OCI-LY1 (cell line): Measurements from ENCODE around the gene DYNC1H1.
A peak's percentile ranks its signal among the peaks of the same experiment; 100 is the strongest.

Experiments
- H2AFZ ChIP-seq: fragments of 200-600 bp; sonication (generic), shearing (Covaris generic); 2 replicates; pipeline ENCODE4 v1.6.0; 2014; ENCODE audit warnings: antibody characterized with exemption, mild to moderate bottlenecking, low read length
- H3F3A ChIP-seq: fragments of 200-600 bp; sonication (generic), shearing (Covaris generic); 2 replicates; pipeline ENCODE4 v1.6.0; 2014; ENCODE audit warnings: mild to moderate bottlenecking, antibody characterized with exemption, low read length, moderate library complexity; ENCODE audit not compliant: insufficient read depth
- H3K27ac ChIP-seq: fragments of 200-600 bp; sonication (generic); 2 replicates; pipeline ENCODE4 v1.5.1; 2014; ENCODE audit warnings: low read length, mixed run types, mild to moderate bottlenecking, low read depth; ENCODE audit not compliant: poor library complexity, severe bottlenecking
- H3K27me3 ChIP-seq: fragments of 200-600 bp; sonication (generic); 2 replicates; pipeline ENCODE4 v1.6.0; 2014; ENCODE audit warnings: antibody characterized with exemption, mild to moderate bottlenecking, low read length, moderate library complexity; ENCODE audit not compliant: insufficient read depth
- H3K36me3 ChIP-seq: fragments of 200-600 bp; sonication (generic); 2 replicates; pipeline ENCODE4 v1.6.1; 2014; ENCODE audit warnings: mild to moderate bottlenecking, antibody characterized with exemption, low read length, moderate library complexity, mixed read lengths; ENCODE audit not compliant: insufficient read depth
- H3K4me1 ChIP-seq: fragments of 200-600 bp; sonication (generic); 2 replicates; pipeline ENCODE4 v1.5.1; 2014; ENCODE audit warnings: mild to moderate bottlenecking, low read length, moderate library complexity; ENCODE audit not compliant: insufficient read depth, severe bottlenecking
- H3K4me2 ChIP-seq: fragments of 200-600 bp; sonication (generic), shearing (Covaris generic); 2 replicates; pipeline ENCODE4 v1.6.1; 2014; ENCODE audit warnings: low read length
- H3K4me3 ChIP-seq: fragments of 200-600 bp; sonication (generic); 2 replicates; pipeline ENCODE4 v1.5.1; 2014; ENCODE audit warnings: low read length, low read depth, mild to moderate bottlenecking, mixed read lengths; ENCODE audit not compliant: poor library complexity, severe bottlenecking
- H3K79me2 ChIP-seq: fragments of 200-600 bp; shearing (Covaris generic); 2 replicates; pipeline ENCODE4 v1.6.1; 2016; ENCODE audit warnings: mixed run types, low read length, mixed read lengths; ENCODE audit not compliant: insufficient read depth
- H3K9ac ChIP-seq: fragments of 200-600 bp; sonication (generic), shearing (Covaris generic); 2 replicates; pipeline ENCODE4 v1.6.1; 2014; ENCODE audit warnings: mild to moderate bottlenecking, low read length, mixed read lengths
- H3K9me2 ChIP-seq: fragments of 200-600 bp; sonication (generic), shearing (Covaris generic); 2 replicates; pipeline ENCODE4 v1.6.1; 2014; ENCODE audit warnings: low read depth, mild to moderate bottlenecking, low read length, mixed read lengths
- H3K9me3 ChIP-seq: fragments of 200-600 bp; shearing (Covaris generic); 2 replicates; pipeline ENCODE4 v1.6.1; 2014; ENCODE audit warnings: low read length, mixed read lengths
- H4K20me1 ChIP-seq: fragments of 200-600 bp; sonication (generic), shearing (Covaris generic); 2 replicates; pipeline ENCODE4 v1.6.0; 2016; ENCODE audit warnings: mild to moderate bottlenecking, low read length; ENCODE audit not compliant: insufficient read depth
- CTCF ChIP-seq: fragments of 200-600 bp; sonication (generic), shearing (Covaris generic); IDR thresholded peaks from 2 replicates; pipeline ENCODE4 v1.5.1; 2017; ENCODE audit warnings: mild to moderate bottlenecking, antibody characterized with exemption, low read length, moderate library complexity, mixed read lengths
- EZH2 ChIP-seq: fragments of 200-600 bp; sonication (generic), shearing (Covaris generic); IDR thresholded peaks from 2 replicates; pipeline ENCODE4 v1.8.0; 2017; ENCODE audit warnings: borderline replicate concordance, mixed run types, mild to moderate bottlenecking, antibody characterized with exemption, low read length, moderate library complexity, mixed read lengths

DYNC1H1 gene

GRCh38 chr14:101992708-101993107 is 28.3 kb downstream of the DYNC1H1 start:
- no peaks in the 10 kb centered on the region for H4K20me1 ChIP-seq
- H3K9ac ChIP-seq: no peak overlapping the region
- no peaks in the 10 kb centered on the region for H3K9me3 ChIP-seq
- H3F3A ChIP-seq: no peaks in the 10 kb centered on the region
- peak overlapping the region; percentile 54 for H3K27ac ChIP-seq
- peaks cover 73% of the 10 kb centered on the region for H3K36me3 ChIP-seq
- no peaks in the 10 kb centered on the region for H3K9me2 ChIP-seq
- no peak overlapping the region for H3K4me3 ChIP-seq
- peaks cover 10% of the 10 kb centered on the region for H3K4me1 ChIP-seq
- no peaks in the 10 kb centered on the region for H3K79me2 ChIP-seq
- no peaks in the 10 kb centered on the region for H3K27me3 ChIP-seq
- H3K4me2 ChIP-seq: no peak overlapping the region
- H2AFZ ChIP-seq: no peak overlapping the region
- TF ChIP-seq EZH2 (no peak), CTCF (peak; percentile 19; the same call in 1 of the 2 replicates)

GRCh38 chr14:101997429-101998336 is 33.3 kb downstream of the DYNC1H1 start:
- peaks cover 71% of the 10 kb centered on the region for H3K36me3 ChIP-seq
- TF ChIP-seq EZH2 (no peak), CTCF (no peak)
- H3K9me2 ChIP-seq: no peaks in the 10 kb centered on the region
- H3F3A ChIP-seq: no peaks in the 10 kb centered on the region
- H3K4me2 ChIP-seq: no peak overlapping the region
- no peaks in the 10 kb centered on the region for H3K79me2 ChIP-seq
- H4K20me1 ChIP-seq: no peaks in the 10 kb centered on the region
- H3K27me3 ChIP-seq: no peaks in the 10 kb centered on the region
- H3K4me1 ChIP-seq: peaks cover 3% of the 10 kb centered on the region
- H3K9me3 ChIP-seq: no peaks in the 10 kb centered on the region
- no peak overlapping the region for H3K27ac ChIP-seq
- H3K9ac ChIP-seq: no peak overlapping the region
- no peak overlapping the region for H2AFZ ChIP-seq
- H3K4me3 ChIP-seq: no peak overlapping the region

GRCh38 chr14:102000902-102001301 is 36.5 kb downstream of the DYNC1H1 start:
- Histone ChIP-seq H3K4me3 (no peak overlapping the region), H3K9me3 (no peaks in the 10 kb centered on the region), H3K27ac (no peak overlapping the region), H2AFZ (no peak overlapping the region), H3K9me2 (no peaks in the 10 kb centered on the region), H3K36me3 (peaks cover 74% of the 10 kb centered on the region), H3K9ac (no peak overlapping the region), H3K4me2 (no peak overlapping the region), H4K20me1 (no peaks in the 10 kb centered on the region), H3K79me2 (no peaks in the 10 kb centered on the region), H3F3A (no peaks in the 10 kb centered on the region), H3K27me3 (no peaks in the 10 kb centered on the region), H3K4me1 (no peaks in the 10 kb centered on the region)
- TF ChIP-seq CTCF (no peak), EZH2 (no peak)
